Thyroid gland (tissue), 4 donors: ENCODE data around the gene ITM2C.

Source experiments
- POLR2A ChIP-seq, 2 donors: fragments of 450-650 bp; IDR thresholded peaks; one replicate each; pipeline ENCODE4 v1.6.1; 2017; ENCODE audit warnings: antibody characterized with exemption in 2 of 2, mild to moderate bottlenecking in 2 of 2, moderate library complexity in 1 of 2
- TF ChIP-seq, protein P1 (sequence below), 6 experiments: fragments of 200-600 bp in 3 of 6; fragments of 450-650 bp in 3 of 6; sonication (generic) in 3 of 6; IDR thresholded peaks; one replicate each; pipeline ENCODE4 v1.5.1; 2016 to 2019; ENCODE audit warnings: antibody characterized with exemption in 6 of 6, mild to moderate bottlenecking in 2 of 6, inconsistent platforms in 1 of 6, moderate library complexity in 1 of 6

DNA sequence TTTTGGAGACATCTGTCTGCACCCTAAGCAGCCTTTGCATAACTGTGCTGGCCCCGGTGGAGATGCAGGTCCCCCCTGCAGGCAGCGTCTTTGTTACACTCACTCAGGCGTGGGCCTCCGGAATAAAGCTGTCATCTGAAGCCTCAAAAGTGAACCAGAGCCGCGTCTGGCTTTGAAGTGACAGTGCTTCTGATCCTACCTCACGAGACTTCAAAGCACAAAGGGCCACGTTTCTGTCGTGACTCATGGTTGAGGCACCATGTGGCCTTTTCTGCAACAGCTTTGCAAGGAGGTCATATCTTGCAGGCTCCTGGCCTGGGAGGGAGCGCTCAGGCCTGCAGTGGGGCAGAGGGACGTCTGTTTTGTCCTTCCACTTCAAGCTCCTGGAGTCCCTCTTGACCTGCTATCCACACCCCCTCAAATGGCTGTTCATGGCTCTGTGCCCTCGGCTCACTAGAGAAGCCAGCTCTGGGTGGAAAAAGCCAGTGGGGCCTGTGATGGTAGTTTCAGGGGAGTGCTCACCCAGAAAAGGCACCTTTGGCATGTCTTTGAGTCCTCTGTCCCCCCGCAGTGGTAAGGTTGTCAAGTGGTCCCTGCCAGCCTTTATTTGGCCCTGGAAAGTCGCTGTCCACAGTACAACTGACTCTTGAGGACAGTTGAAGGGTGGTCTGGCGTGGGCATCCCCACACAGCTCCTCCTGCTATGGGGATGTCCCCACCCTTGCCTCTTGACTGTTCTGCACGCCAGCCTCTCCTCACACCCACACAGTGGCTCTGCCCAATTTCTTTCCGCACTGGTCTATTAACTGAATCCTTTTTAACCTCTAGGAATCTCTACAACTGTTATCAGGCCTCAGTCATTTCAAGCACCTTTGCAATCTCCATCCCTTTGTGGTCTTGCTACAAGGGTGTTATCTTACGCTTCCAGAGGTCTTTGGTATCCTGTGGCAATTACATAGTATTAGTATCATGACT is 41.0 kb downstream of the ITM2C start:
- TF ChIP-seq, protein P1, sequence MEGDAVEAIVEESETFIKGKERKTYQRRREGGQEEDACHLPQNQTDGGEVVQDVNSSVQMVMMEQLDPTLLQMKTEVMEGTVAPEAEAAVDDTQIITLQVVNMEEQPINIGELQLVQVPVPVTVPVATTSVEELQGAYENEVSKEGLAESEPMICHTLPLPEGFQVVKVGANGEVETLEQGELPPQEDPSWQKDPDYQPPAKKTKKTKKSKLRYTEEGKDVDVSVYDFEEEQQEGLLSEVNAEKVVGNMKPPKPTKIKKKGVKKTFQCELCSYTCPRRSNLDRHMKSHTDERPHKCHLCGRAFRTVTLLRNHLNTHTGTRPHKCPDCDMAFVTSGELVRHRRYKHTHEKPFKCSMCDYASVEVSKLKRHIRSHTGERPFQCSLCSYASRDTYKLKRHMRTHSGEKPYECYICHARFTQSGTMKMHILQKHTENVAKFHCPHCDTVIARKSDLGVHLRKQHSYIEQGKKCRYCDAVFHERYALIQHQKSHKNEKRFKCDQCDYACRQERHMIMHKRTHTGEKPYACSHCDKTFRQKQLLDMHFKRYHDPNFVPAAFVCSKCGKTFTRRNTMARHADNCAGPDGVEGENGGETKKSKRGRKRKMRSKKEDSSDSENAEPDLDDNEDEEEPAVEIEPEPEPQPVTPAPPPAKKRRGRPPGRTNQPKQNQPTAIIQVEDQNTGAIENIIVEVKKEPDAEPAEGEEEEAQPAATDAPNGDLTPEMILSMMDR (IDR thresholded peaks at IDR 0.05): no peak
- TF ChIP-seq POLR2A (IDR thresholded peaks at IDR 0.05): no peak
